ENCODE data around the gene NVL. TPM values are rescaled to one million over a fixed set of nuclear protein-coding genes. Genes with fewer than 3 reads are reported as not detected.

The NVL gene
- total and polyA plus RNA-seq, 10 of the 15 experiments (the other 5 are each of a cell fraction or from before 2014, with no cell fraction given) = 20.3 to 49.6 (median 35.2) TPM

DNA sequence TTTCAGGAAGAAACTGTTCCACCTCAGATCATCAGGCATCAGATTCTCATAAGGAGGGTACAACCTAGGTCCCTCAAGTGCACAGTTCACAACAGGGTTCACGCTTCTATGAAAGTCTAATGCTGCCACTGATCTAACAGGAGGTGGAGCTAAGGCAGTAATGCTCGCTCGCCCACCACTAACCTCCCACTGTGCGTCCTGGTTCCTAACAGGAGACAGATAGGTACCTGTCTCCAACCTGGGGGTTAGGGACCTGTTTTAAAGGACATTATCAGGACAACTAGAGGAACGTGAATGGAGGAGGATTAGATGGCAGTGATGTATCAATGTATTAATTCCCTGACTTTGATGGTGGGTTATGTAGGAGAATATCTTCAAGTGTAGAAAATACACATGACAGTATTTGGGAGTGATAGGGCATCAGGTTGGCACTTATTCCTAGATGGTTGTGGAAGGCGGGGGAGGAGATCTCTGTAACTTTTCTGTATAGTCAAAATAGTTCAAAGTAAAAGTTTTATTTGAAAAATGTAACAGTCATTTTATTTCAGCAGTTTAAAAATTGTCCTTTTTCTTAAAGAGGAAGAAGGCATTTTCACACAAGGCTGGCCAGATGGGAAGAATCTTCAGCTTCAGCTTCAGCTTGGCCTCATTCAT lies 103.0 kb downstream of the NVL start (continued):
- TF ChIP-seq, protein P1, sequence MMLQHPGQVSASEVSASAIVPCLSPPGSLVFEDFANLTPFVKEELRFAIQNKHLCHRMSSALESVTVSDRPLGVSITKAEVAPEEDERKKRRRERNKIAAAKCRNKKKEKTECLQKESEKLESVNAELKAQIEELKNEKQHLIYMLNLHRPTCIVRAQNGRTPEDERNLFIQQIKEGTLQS (IDR thresholded peaks at IDR 0.05; ENCODE audit: borderline replicate concordance, extremely low read depth, low read depth, low read length) = no peak
- TF ChIP-seq, protein P2, sequence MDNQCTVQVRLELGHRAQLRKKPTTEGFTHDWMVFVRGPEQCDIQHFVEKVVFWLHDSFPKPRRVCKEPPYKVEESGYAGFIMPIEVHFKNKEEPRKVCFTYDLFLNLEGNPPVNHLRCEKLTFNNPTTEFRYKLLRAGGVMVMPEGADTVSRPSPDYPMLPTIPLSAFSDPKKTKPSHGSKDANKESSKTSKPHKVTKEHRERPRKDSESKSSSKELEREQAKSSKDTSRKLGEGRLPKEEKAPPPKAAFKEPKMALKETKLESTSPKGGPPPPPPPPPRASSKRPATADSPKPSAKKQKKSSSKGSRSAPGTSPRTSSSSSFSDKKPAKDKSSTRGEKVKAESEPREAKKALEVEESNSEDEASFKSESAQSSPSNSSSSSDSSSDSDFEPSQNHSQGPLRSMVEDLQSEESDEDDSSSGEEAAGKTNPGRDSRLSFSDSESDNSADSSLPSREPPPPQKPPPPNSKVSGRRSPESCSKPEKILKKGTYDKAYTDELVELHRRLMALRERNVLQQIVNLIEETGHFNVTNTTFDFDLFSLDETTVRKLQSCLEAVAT (IDR thresholded peaks at IDR 0.05) = no peak
- TF ChIP-seq PAX8 (IDR thresholded peaks at IDR 0.05) (no peak), ESRRA (IDR thresholded peaks at IDR 0.05; ENCODE audit: low read length) (no peak), ZNF592 (IDR thresholded peaks at IDR 0.05) (no peak)
